T47D (cell line): ENCODE measurements around the gene MKNK2.

Experiments
- DNase-seq, 2 experiments: peaks; one replicate each; pipeline versions ENCODE4 v3.0.0 to v3.0.0-alpha.2; 2011 to 2012; ENCODE audit warnings: low read depth in 1 of 2, low spot score in 1 of 2
- JUND ChIP-seq: IDR thresholded peaks from 2 replicates; pipeline ENCODE4 v1.6.1; 2012; ENCODE audit warnings: low read depth
- in situ Hi-C: cut with HindIII; loops from 2 replicates; pipeline ENCODE4 v1.10.0; 2016; ENCODE audit warnings: low sequenced_read_pairs, low pct_unique_long_range_greater_than_20kb

Gene MKNK2

GRCh38 chr19:2048959-2049740, 1.9 kb downstream of the MKNK2 start:
- no peak for TF ChIP-seq JUND
- DNase-seq: no peak
- in situ Hi-C loops: no loop called here

- no peak for TF ChIP-seq JUND
- in situ Hi-C loops: no loop called here
- DNase-seq: no peak
Measured at GRCh38 chr19:2048104-2048958, 2.7 kb downstream of the MKNK2 start.

- no peak for DNase-seq
- in situ Hi-C loops: no loop called here
- no peak for TF ChIP-seq JUND
Measured at GRCh38 chr19:2047449-2048103, 3.5 kb downstream of the MKNK2 start.

GRCh38 chr19:2047076-2047448, 4.0 kb downstream of the MKNK2 start:
- DNase-seq: no peak
- TF ChIP-seq JUND: no peak
- in situ Hi-C loops: no loop called here

- in situ Hi-C loops: no loop called here
- DNase-seq: no peak
Measured at GRCh38 chr19:2046046-2046907, 4.8 kb downstream of the MKNK2 start.

GRCh38 chr19:2045501-2046045, 5.5 kb downstream of the MKNK2 start:
- TF ChIP-seq JUND: no peak
- in situ Hi-C loops: no loop called here
- DNase-seq: no peak

More at GRCh38 chr19:2046046-2046907, 4.8 kb downstream of the MKNK2 start:
- TF ChIP-seq JUND: no peak

- TF ChIP-seq JUND: no peak
- DNase-seq: no peak
- in situ Hi-C loops: no loop called here
Measured at GRCh38 chr19:2044709-2045500, 6.1 kb downstream of the MKNK2 start.

- in situ Hi-C loops: no loop called here
- no peak for DNase-seq
- TF ChIP-seq JUND: no peak
Measured at GRCh38 chr19:2043961-2044708, 6.9 kb downstream of the MKNK2 start.

- no peak for DNase-seq
- no peak for TF ChIP-seq JUND
- in situ Hi-C loops: no loop called here
Measured at GRCh38 chr19:2043251-2043641, 7.8 kb downstream of the MKNK2 start.

- in situ Hi-C loops: no loop called here
- TF ChIP-seq JUND: no peak
- DNase-seq: peak in 1 of 2 experiments; percentile 49
Measured at GRCh38 chr19:2042485-2043250, 8.4 kb downstream of the MKNK2 start.
